ENCODE measurements around the gene ARHGAP18.
A peak's percentile ranks its signal among the peaks of the same experiment; 100 is the strongest.

ARHGAP18 gene

DNA sequence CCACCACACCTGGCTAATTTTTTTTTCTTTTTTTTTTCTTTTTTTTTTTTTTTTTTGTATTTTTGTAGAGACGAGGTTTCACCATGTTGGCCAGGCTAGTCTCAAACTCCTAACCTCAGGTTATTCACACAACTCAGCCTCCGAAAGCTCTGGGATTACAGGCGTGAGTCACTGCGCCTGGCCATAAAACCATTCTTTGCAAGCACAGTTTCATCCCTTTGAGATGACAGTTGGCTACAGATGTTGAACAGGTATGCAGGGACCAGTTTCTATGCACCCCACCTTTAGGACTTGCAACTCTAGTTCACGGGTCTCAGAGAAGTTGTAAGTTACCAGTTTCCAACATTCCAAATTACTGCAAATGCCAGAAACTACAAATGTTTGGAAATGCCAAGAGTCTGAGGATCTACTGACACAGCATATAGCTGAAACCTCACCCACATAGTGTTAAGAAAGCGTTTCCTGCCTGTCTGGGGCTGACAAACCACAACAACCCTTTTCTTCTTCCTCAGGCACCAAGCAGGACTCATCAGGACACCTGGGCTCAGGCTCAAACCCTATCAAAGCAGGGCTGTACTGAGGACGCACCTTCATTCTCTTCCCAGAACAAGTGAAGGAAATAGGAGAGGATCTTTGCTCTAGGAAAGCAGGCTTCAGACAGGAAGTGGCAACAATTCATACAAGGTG is 22.9 kb downstream of the ARHGAP18 start:
- DNase-seq, result no peak

GRCh38 chr6:129685662-129686031 is 24.3 kb downstream of the ARHGAP18 start:
- DNase-seq, result no peak

- no peak for DNase-seq
Measured at GRCh38 chr6:129684903-129685661, 24.9 kb downstream of the ARHGAP18 start.

DNA sequence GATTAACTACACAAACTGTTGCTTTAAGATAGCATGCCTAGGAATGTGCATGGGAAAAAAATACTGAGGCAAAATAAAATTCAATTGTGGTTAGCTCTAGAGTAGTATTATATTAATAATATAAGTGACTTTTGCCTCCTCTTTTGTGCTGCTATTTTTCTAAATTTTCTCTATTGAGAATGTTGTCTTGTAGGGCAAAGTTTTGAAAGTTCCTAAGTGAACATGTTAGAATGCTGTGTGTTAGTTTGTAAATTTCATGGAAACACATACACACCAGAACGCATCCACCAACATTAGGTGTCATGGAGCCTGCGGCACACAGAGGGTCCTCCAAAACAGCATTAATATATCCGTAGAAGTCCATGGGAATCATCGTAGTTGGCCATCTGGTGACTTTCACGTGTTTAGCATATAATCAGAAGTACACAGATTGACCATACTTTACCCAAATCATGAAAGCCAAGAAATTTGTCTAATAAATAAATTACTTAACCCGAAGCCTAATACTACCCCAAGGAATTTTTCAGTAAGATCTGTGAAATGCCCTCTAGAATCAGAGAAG is 25.6 kb downstream of the ARHGAP18 start:
- DNase-seq, result no peak

GRCh38 chr6:129683601-129684322 is 26.2 kb downstream of the ARHGAP18 start:
- peak; percentile 30 for DNase-seq

GRCh38 chr6:129681913-129682205 is 28.1 kb downstream of the ARHGAP18 start:
- no peak for DNase-seq

GRCh38 chr6:129680633-129681032 is 29.3 kb downstream of the ARHGAP18 start:
- no peak for DNase-seq

DNA sequence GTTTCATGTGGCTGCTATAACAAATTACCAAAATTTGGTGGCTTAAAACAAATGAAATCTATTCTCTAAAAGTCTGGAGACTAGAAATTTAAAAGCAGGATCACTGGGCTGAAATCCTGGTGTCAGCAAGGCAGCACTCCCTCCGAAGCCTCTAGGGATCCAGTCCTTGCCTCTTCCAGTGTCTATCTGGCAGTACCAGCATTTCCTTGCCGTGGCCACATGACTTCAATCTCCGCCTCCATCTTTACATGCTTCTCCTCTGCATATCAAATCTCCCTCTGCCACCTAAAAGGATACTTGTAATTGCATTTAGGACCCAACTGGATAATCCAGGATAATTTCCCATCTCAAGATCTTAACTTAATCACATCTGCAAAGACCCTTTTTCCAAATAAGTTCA is 30.2 kb downstream of the ARHGAP18 start:
- no peak for DNase-seq

DNA sequence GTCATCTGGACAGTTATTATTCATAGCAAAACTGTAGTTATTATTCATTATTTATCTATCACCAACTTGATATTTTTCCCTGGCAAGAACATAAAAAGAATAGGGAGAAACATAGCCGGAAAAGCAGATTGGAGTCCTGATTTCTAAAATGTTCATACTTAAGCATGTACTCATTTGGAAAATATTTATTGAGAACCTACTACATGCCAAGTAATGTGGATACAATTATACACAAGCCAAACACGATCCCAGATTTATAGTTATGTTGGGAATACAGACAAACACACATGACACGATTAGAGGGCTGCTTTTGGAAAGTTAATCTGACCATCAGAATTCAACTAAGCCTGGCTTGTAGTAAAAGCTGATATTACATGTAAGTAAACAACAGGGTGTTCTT is 30.7 kb downstream of the ARHGAP18 start:
- DNase-seq, result no peak

- DNase-seq, result no peak
Measured at GRCh38 chr6:129678463-129678862, 31.5 kb downstream of the ARHGAP18 start.

- DNase-seq, result no peak
Measured at GRCh38 chr6:129677620-129678325, 32.2 kb downstream of the ARHGAP18 start.

DNA sequence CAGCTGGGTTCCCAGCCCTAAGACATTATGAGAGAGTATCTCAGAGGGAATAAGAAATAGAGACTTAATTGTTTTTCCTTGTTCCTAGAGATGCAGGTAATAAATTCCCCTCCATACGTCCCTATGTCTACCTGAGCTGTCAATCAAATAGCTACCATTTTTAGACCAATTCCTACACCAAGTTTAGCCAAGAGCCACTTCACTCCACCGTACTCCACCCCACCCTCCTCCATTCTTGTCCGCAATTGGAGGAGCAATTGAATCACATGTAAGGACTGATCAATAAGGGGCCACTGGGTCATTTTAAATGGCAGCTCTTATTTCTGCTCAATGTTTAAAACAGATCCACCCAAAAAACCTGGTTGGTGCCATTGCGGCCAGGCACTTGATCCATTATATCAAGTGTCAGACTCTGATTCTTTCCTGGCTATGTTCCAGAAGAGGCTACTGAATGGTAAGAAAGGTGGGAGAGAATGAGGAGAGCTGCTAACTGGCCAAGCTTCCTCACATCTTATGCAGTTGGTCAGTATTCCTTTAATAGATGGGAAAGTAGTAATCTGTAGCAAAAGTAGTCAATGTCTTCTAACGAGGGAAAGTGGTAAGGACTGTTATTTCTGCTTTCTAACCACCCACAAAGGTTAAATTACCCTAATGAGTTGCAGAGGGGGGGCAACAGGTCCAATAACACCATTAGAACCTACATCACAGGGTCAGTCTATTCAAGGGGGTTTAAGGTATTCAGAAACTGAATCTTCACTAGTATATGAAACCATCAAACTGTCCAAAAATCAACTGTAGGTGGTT is 34.1 kb downstream of the ARHGAP18 start:
- DNase-seq, result no peak

GRCh38 chr6:129673748-129674147 is 36.2 kb downstream of the ARHGAP18 start:
- DNase-seq, result no peak

DNA sequence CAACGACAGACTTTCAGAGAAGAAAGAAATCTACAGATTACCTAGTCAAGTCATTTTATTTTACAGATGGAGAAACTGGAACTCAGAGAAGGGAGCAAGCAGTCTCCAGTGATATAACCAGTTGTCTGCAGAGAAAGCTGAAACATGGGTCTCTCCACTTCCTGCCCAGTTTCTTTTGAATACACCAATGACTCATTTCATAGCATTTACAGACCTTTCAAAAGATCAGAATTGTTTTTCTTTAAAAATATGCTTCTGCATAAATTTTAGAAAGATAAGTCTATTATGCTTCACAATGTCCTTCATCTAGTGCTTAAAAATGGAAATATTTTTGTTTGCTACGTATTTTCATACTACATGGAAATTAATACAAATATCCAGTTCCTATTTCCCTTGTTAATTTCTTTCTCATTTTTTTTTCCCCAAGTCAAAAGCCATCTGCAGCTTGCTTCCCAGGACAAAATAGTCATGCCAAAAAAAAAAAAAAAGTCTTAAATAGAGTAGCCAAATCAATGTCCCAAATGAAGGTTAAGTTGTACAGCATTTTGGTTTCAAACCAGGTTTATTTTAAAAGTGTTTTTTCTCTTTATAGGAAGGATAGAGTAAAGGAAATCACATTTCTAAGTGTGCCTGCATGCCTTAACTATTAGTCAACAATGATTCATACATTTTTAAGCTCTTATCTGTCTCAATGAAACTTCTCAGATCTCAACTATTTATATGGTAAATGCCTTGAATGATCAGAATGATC is 36.9 kb downstream of the ARHGAP18 start:
- DNase-seq, result no peak

- no peak for DNase-seq
Measured at GRCh38 chr6:129672341-129672682, 37.7 kb downstream of the ARHGAP18 start.

DNA sequence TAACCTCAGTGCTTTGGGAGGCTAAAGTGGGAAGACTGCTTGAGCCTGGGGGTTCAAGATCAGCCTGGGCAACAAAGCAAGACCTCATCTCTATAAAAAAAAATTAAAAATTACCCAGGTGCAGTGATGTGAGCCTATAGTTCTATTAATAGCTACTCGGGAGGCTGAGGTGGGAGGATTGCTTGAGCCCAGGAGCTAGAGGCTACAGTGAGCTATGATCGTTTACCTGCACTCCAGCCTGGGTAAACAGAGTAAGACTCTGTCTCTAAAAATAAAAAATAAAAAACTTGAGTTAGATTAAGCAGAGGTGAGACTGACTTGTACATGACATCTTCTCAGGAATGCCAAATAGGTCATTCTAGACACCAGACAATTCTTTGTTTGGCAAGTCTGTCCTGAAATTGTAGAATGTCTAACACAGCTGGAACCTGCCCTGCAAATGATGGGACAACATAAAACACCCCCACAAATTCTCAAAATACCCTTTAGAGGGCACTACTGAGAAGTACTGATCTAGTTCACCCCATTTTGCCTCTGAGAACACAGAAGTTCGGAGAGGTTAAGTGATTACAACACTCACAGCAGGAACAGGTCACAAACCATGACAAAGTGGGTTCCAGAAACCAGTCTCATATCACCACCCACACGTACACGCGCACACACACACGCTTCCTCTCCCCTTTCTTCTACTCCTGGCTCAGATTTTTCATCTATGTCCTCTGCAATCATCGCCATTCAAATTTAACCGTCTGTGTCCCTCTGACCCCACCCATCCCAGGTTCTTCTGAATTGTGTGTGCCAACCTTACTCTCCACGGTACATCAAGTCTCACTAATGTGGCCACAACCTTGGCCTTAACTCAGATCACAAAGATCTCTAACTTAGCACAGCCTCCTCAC is 38.3 kb downstream of the ARHGAP18 start:
- no peak for DNase-seq

DNA sequence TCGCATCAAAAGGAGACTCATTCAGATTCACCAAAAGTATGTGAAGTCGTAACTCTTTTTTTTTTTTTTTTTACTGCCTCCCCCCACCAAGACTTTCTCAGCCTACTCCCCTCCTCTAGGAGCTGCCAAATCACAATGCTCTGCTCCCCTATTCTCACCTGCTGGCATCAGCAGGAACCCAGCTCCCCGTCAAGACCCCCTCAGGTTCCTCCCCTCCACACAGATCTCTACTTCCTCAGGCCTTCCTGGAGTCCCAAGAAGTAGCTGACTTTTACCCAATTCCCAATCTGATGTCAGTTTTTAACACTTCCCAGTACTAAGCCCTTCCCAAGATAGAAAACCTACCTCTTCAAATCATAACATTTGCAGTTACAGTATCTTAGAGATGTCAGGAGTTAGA is 39.3 kb downstream of the ARHGAP18 start:
- DNase-seq, result no peak

DNA sequence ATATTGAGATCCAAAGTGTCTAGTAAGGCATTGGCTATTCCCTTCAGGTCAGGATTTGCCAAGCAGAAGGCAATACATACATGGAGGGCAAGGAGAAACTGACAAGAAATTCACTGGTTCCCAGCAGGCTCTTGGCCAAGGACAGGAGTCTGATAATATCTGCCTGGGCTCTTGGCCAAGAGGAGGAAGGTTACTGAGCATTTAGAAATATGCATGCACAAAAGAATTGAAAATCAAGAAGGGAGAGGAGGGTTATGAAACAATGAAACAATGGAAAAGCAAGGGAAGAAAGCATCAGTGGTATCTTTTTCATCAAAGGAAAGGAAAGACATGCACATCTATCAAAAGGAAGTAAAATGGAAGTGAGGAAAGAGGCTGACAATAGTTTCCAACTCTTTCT is 42.4 kb downstream of the ARHGAP18 start:
- no peak for DNase-seq

DNA sequence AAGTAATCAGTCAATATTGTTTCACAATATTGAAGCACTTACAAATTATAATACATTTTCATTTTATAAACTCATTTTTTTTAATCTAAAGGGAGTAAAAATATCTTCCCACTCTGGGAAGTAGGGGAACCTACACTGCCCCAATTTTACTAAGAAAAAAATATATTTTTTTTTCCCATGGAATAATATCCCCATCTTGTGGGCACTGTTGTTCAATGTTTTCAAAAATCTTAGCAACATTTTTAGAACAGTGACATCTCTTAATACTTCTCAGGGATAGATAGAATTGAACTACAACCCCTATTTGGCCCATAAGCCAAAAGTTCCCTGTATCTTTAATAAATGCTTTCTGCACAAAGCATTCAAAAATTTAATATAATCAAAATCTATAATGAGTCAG is 42.9 kb downstream of the ARHGAP18 start:
- no peak for DNase-seq

DNA sequence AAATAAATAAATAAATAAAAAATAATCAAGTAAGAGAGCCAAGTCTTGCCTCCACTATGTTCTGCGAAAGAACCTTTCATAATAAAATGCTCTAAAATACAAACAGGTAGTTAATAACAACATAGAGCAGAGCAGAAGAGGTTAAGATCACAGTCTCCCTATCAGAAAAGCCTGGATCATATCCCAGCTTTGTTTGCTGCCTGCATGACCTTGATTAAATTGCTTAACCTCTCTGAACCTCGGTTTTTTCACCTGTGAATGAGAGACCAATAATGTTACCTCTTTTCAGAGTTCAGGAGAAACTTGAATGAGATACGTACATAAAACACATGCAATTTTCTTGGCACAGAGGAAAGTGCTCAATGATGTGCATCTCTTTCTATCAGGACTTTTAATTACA is 44.4 kb downstream of the ARHGAP18 start:
- no peak for DNase-seq

DNA sequence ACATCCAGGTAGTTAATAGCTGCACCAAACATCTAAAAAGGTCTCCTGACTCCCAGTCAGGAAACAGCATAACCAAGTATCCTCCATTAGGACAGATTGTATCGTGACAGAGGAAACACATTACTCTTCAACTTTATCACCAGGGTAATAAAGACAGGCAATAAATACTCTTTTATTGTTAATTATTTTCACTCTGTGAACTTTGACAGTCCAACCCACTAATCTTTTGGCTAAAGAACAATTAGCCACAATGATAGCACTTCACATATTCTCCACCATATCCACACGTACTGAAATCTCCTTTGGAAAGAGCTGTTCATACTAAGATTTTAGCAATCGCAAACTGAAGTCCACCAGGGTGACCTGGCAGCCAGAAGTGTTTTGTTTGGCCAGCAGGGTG is 46.4 kb downstream of the ARHGAP18 start:
- DNase-seq, result no peak
